ENCODE data around the gene SCGB1C2. TPM values are rescaled to one million over a fixed set of nuclear protein-coding genes. Genes with fewer than 3 reads are reported as not detected.
"Not testable (repeated sequence)": the region's sequence is repeated elsewhere in the genome, so short reads cannot be mapped to it uniquely, and the experiment has no call there.

SCGB1C2 gene
- not detected in 2 replicates for total RNA-seq

DNA sequence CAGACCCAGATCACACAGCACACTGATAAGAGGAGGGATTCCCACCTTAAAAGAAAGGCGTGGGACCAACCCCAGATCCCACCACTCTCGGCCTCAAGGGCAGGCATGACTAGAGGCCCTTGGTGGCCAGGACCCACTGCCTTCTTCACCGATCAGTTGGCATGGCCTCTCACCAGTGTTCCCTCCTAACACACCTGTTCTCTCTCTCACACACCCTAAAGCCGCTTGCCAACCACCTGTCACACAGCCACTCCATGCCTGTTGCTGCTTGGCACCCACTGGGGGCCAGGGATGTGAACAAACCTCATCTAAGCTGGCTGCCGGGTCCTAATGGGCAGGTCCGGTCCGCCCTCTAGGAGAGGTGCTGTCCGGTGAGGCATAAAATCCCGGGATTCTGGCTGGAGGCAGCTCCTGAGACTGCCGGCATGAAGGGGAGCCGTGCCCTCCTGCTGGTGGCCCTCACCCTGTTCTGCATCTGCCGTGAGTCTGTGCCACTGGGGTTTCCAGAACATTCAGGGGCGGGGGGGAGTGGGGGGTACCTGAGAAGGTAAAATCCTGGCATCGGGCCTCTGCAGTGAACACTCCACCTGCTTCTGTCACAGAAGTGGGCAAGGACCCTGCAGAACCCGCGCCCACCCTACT lies at the start of gene SCGB1C2:
SCGB1C2 (plus strand) TSS at position 404 of the 642 bp plus-strand sequence; CDS start at position 426, 22 bp downstream.
- not testable (repeated sequence) for DNase-seq (ENCODE audit: low read depth)

GRCh38 chr17:113111-113510 lies 24.3 kb upstream of the SCGB1C2 start:
- not testable (repeated sequence) for DNase-seq (ENCODE audit: low read depth); H3K27me3 ChIP-seq (ENCODE audit: control insufficient read depth, insufficient read depth, low read length); H3K4me3 ChIP-seq (ENCODE audit: low read depth, low read length); H3K36me3 ChIP-seq (ENCODE audit: control insufficient read depth, insufficient read depth, low read length)

More for the DNA sequence above, at the start of gene SCGB1C2:
- not testable (repeated sequence) for H3K4me3 ChIP-seq (ENCODE audit: low read depth, low read length); H3K27me3 ChIP-seq (ENCODE audit: control insufficient read depth, insufficient read depth, low read length); H3K36me3 ChIP-seq (ENCODE audit: control insufficient read depth, insufficient read depth, low read length)

DNA sequence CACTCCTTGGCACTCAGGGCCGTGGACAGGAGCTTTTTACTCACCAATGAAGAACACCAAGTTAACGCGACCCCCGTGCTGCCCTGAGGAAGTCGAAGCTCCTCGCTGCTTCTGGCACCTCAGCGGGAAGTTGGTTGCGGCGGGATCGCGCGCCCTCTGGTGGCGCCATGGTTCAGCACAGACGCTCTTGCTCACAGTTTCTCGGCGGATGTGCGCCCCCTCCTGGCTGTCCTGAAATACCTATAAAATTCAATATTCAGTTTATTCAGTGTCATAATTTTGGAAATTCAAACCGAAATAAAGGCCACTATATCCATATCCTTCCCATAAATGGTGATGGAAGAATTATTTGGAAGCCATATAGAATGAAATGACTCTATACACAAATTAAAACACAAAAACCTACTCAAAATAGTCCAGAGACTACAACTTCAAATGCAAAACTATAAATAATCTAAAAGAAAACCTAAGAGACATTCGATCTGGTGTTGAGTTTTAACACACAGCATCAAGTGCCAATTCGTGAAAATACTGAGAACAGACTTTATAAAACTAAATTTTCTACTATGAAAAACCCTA lies 18.9 kb upstream of the SCGB1C2 start:
- TF ChIP-seq, protein P1, sequence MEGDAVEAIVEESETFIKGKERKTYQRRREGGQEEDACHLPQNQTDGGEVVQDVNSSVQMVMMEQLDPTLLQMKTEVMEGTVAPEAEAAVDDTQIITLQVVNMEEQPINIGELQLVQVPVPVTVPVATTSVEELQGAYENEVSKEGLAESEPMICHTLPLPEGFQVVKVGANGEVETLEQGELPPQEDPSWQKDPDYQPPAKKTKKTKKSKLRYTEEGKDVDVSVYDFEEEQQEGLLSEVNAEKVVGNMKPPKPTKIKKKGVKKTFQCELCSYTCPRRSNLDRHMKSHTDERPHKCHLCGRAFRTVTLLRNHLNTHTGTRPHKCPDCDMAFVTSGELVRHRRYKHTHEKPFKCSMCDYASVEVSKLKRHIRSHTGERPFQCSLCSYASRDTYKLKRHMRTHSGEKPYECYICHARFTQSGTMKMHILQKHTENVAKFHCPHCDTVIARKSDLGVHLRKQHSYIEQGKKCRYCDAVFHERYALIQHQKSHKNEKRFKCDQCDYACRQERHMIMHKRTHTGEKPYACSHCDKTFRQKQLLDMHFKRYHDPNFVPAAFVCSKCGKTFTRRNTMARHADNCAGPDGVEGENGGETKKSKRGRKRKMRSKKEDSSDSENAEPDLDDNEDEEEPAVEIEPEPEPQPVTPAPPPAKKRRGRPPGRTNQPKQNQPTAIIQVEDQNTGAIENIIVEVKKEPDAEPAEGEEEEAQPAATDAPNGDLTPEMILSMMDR (IDR thresholded peaks at IDR 0.05; ENCODE audit: insufficient read depth, low read length, poor library complexity, severe bottlenecking) = peak; percentile 70
- not testable (repeated sequence) for H3K4me3 ChIP-seq (ENCODE audit: low read depth, low read length); H3K36me3 ChIP-seq (ENCODE audit: control insufficient read depth, insufficient read depth, low read length); DNase-seq (ENCODE audit: low read depth); H3K27me3 ChIP-seq (ENCODE audit: control insufficient read depth, insufficient read depth, low read length)

GRCh38 chr17:133932-134331 lies 3.4 kb upstream of the SCGB1C2 start:
- H3K27me3 ChIP-seq (ENCODE audit: control insufficient read depth, insufficient read depth, low read length); DNase-seq (ENCODE audit: low read depth); H3K36me3 ChIP-seq (ENCODE audit: control insufficient read depth, insufficient read depth, low read length); H3K4me3 ChIP-seq (ENCODE audit: low read depth, low read length): not testable (repeated sequence)

DNA sequence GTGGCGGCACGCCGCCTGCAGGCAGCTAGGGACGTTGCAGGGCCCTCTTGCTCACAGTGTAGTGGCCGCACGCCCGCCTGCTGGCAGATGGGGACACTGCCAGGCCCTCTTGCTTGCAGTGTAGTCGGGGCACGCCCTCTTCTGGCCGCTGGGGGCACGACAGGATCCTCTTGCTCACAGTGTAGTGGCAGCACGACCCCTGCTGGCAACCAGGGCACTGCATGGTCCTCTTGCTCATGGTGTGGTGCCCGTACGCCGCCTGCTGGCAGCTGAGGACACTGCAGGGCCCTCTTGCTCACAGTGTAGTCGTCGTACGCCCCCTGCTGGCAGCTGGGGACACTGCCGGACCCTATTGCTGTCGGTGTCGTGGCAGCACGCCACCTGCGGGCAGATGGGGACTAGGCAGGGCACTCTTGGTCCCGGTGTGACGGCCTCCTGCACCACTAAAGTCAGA lies 3.0 kb upstream of the SCGB1C2 start:
- not testable (repeated sequence) for H3K4me3 ChIP-seq (ENCODE audit: low read depth, low read length); H3K36me3 ChIP-seq (ENCODE audit: control insufficient read depth, insufficient read depth, low read length)

GRCh38 chr17:135022-135421 lies 2.3 kb upstream of the SCGB1C2 start:
- H3K4me3 ChIP-seq (ENCODE audit: low read depth, low read length); H3K27me3 ChIP-seq (ENCODE audit: control insufficient read depth, insufficient read depth, low read length); H3K36me3 ChIP-seq (ENCODE audit: control insufficient read depth, insufficient read depth, low read length); DNase-seq (ENCODE audit: low read depth): not testable (repeated sequence)

More for the DNA sequence above, 3.0 kb upstream of the SCGB1C2 start:
- not testable (repeated sequence) for H3K27me3 ChIP-seq (ENCODE audit: control insufficient read depth, insufficient read depth, low read length); DNase-seq (ENCODE audit: low read depth)

DNA sequence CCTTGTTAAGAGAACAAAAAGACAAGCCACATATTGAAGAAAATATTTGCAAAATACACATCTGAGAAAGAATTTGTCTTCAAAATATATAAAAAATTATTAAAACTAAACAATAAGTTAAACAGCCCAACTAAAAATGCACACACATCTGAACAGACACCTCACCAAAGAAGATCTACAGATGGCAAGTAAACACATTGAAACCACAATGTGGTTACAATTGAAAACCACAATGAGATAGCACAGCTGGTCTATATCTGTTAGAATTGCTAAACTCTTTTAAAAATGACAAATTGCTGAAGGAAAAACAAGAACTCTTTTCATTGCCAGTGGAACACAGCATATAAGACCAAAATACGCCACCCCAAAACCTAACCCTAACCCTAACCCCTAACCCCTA lies 1.5 kb upstream of the SCGB1C2 start:
- H3K4me3 ChIP-seq (ENCODE audit: low read depth, low read length); DNase-seq (ENCODE audit: low read depth); H3K27me3 ChIP-seq (ENCODE audit: control insufficient read depth, insufficient read depth, low read length); H3K36me3 ChIP-seq (ENCODE audit: control insufficient read depth, insufficient read depth, low read length): not testable (repeated sequence)

- TF ChIP-seq, protein P1 (IDR thresholded peaks at IDR 0.05; ENCODE audit: insufficient read depth, low read length, poor library complexity, severe bottlenecking) = peak; percentile 31
- not testable (repeated sequence) for H3K27me3 ChIP-seq (ENCODE audit: control insufficient read depth, insufficient read depth, low read length); H3K36me3 ChIP-seq (ENCODE audit: control insufficient read depth, insufficient read depth, low read length); H3K4me3 ChIP-seq (ENCODE audit: low read depth, low read length); DNase-seq (ENCODE audit: low read depth)
These were observed 838 bp upstream of the SCGB1C2 start for GRCh38 chr17:136531-136930.

DNA sequence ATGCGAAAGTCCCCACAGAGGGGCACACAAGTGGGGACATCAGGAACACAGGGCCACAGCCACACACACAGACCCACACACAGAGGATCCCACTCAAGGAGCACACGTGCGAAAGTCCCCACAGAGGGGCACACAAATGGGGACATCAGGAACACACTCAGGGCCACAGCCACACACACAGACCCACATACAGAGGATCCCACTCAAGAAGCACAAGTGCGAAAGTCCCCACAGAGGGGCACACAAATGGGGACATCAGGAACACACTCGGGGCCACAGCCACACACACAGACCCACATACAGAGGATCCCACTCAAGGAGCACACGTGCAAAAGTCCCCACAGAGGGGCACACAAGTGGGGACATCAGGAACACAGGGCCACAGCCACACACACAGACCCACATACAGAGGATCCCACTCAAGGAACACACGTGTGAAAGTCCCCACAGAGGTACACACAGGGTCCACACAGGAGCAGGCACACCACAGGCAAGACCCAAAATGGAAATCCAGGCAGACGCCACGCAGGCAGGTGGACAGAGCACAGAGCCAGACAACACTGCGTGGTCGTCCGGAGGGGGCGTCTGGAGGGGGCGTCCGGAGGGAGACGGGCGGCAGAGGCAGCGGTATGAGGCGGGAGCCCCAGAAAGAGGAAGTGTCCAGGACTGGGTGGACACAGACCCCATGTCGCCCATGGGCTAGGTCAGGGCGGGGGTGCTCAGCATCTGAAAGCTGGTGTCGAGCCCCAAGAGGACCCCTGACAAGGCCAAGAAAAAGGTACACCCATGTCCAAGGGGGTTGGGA lies 2.2 kb downstream of the SCGB1C2 start:
- H3K36me3 ChIP-seq (ENCODE audit: control insufficient read depth, insufficient read depth, low read length) = not testable (repeated sequence)

More for the DNA sequence above, 2.2 kb downstream of the SCGB1C2 start:
- not testable (repeated sequence) for DNase-seq (ENCODE audit: low read depth); H3K4me3 ChIP-seq (ENCODE audit: low read depth, low read length); H3K27me3 ChIP-seq (ENCODE audit: control insufficient read depth, insufficient read depth, low read length)

All from kidney epithelial cell (primary cell).